NCI-H748 treated with DMSO at 0.1 percent for 48 hours (cell line): ENCODE results near the gene LBHD1.

Source experiments
- DNase-seq: peaks from one replicate; lab custom pipeline; 2025; lab: John Stamatoyannopoulos, UW

Gene LBHD1

DNA sequence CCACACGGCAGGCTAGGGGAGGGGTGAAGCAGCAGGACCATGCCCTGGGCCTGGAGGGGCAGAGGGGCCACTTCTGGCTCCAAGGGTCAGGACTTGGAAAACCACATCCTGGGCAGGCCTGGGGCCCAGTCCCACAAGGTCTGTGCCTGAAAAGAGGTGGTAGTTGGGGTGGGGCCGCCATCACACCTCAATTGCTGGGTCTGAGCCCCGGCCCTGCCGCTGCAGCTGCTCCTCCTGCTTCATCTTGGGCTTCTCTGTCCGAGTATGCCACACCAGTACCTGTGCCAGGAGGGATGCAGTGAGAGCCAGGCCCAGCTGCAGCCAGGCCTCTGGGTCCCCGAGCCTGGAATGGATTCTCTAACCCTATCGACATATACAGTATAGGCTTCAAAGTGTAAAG is 56.5 kb downstream of the LBHD1 start:
- DNase-seq = no peak

DNA sequence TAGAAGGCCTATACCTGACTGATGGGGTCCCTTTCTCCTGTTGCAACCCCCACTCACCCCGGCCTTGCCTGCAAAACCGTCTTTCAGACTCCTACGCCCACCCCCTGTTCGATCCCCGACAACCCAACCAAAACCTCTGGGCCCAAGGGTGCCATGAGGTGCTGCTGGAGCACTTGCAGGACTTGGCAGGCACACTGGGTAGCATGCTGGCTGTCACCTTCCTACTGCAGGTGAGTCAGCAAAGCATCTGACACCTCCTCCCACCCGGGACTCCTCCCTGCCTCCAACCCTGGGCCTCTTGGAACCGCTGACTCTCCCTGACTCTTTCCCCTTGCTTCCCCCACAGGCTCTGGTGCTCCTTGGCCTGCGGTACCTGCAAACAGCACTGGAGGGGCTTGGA is 57.8 kb downstream of the LBHD1 start:
- DNase-seq = no peak

DNA sequence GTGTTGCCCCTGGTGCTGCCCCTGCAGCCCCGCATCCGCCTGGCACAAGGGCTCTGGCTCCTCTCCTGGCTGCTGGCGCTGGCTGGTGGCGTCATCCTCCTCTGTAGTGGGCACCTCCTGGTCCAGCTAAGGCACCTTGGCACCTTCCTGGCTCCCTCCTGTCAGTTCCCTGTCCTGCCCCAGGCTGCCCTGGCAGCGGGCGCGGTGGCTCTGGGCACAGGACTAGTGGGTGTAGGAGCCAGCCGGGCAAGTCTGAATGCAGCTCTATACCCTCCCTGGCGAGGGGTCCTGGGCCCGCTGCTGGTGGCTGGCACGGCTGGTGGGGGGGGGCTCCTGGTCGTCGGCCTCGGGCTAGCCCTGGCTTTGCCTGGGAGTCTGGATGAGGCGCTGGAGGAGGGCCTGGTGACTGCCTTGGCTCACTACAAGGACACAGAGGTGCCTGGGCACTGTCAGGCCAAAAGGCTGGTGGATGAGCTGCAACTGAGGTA is 58.7 kb downstream of the LBHD1 start:
- DNase-seq = no peak
